ENCODE data around the gene RPS25. TPM values are rescaled to one million over a fixed set of nuclear protein-coding genes. Genes with fewer than 3 reads are reported as not detected.

RPS25 gene
- polyA plus RNA-seq, 1 donor from 2014 or later, result 1,728 TPM

GRCh38 chr11:118997627-118998387 is 20.3 kb downstream of the RPS25 start, which contains the start of gene CENATAC:
Gene CENATAC, plus strand, starts transcription at chr11:118998138. Its CDS starts 60 bp downstream, at chr11:118998198.
- H3F3A ChIP-seq (ENCODE audit: insufficient read depth, low read length, poor library complexity, severe bottlenecking), result no peaks in the 10 kb centered on the region
- H3K27me3 ChIP-seq (ENCODE audit: insufficient read depth, low read depth, low read length), result no peaks in the 10 kb centered on the region
- H3K9ac ChIP-seq (ENCODE audit: low read length), result peak within 1 kb of the TSS; percentile 82
- no peaks in the 10 kb centered on the region for H4K20me1 ChIP-seq (ENCODE audit: insufficient read depth)
- H2AFZ ChIP-seq (ENCODE audit: low read depth, low read length), result peak within 1 kb of the TSS; percentile 87
- H3K79me2 ChIP-seq (replicated peaks; ENCODE audit: insufficient read depth, low read length), result no peaks in the 10 kb centered on the region
- TF ChIP-seq REST (IDR thresholded peaks at IDR 0.05; ENCODE audit: borderline replicate concordance) (peak; percentile 36), TAF1 (IDR thresholded peaks at IDR 0.05; ENCODE audit: low read depth) (peak; percentile 20), POLR2AphosphoS5 (IDR thresholded peaks at IDR 0.05) (peak; percentile 80), SMC3 (conservative IDR thresholded peaks at IDR 0.05; ENCODE audit: poor library complexity) (no peak), EZH2 (IDR thresholded peaks at IDR 0.05; ENCODE audit: borderline replicate concordance, insufficient read depth, low read length, poor library complexity, severe bottlenecking) (no peak), RAD21 (conservative IDR thresholded peaks at IDR 0.05) (peak; percentile 39), MXI1 (conservative IDR thresholded peaks at IDR 0.05; ENCODE audit: poor library complexity, severe bottlenecking) (peak; percentile 87), EP300 (conservative IDR thresholded peaks at IDR 0.05; ENCODE audit: poor library complexity, severe bottlenecking) (no peak), CTCF (IDR thresholded peaks at IDR 0.05; ENCODE audit: poor library complexity, severe bottlenecking) (peak; percentile 54)
- peak within 1 kb of the TSS; percentile 76 for H3K4me2 ChIP-seq (ENCODE audit: low read length)
- H3K9me3 ChIP-seq (ENCODE audit: low read length), result no peaks in the 10 kb centered on the region
- no peaks in the 10 kb centered on the region for H3K36me3 ChIP-seq (ENCODE audit: insufficient read depth, low read length)
- H3K9me2 ChIP-seq (ENCODE audit: insufficient read depth, low read length), result no peaks in the 10 kb centered on the region
- H3K27ac ChIP-seq (ENCODE audit: low read length), result peak within 1 kb of the TSS; percentile 63
- H3K4me3 ChIP-seq (ENCODE audit: low read length), result peak within 1 kb of the TSS; percentile 95

GRCh38 chr11:118996926-118997626 is 21.1 kb downstream of the RPS25 start:
- no peaks in the 10 kb centered on the region for H3K9me2 ChIP-seq (ENCODE audit: insufficient read depth, low read length)
- peak overlapping the region; percentile 87 for H2AFZ ChIP-seq (ENCODE audit: low read depth, low read length)
- peak overlapping the region; percentile 63 for H3K27ac ChIP-seq (ENCODE audit: low read length)
- peak overlapping the region; percentile 76 for H3K4me2 ChIP-seq (ENCODE audit: low read length)
- H3K27me3 ChIP-seq (ENCODE audit: insufficient read depth, low read depth, low read length), result no peaks in the 10 kb centered on the region
- H3K9me3 ChIP-seq (ENCODE audit: low read length), result no peaks in the 10 kb centered on the region
- no peaks in the 10 kb centered on the region for H3F3A ChIP-seq (ENCODE audit: insufficient read depth, low read length, poor library complexity, severe bottlenecking)
- H4K20me1 ChIP-seq (ENCODE audit: insufficient read depth), result no peaks in the 10 kb centered on the region
- H3K4me3 ChIP-seq (ENCODE audit: low read length), result peak overlapping the region; percentile 95
- no peaks in the 10 kb centered on the region for H3K79me2 ChIP-seq (replicated peaks; ENCODE audit: insufficient read depth, low read length)
- peak overlapping the region; percentile 82 for H3K9ac ChIP-seq (ENCODE audit: low read length)
- TF ChIP-seq REST (IDR thresholded peaks at IDR 0.05; ENCODE audit: borderline replicate concordance) (no peak), CTCF (IDR thresholded peaks at IDR 0.05; ENCODE audit: poor library complexity, severe bottlenecking) (peak; percentile 15), POLR2AphosphoS5 (IDR thresholded peaks at IDR 0.05) (no peak)
- no peaks in the 10 kb centered on the region for H3K36me3 ChIP-seq (ENCODE audit: insufficient read depth, low read length)

Measured in neural cell (in vitro differentiated cells).